Right lobe of liver (tissue), 6 donors: ENCODE data around the gene FBLN1. TPM values are rescaled to one million over a fixed set of nuclear protein-coding genes. Genes with fewer than 3 reads are reported as not detected.
A peak's percentile ranks its signal among the peaks of the same experiment; 100 is the strongest.

ENCODE experiments used
- ATAC-seq, 4 donors: fragments of 200-7000 bp; cut with Tn5 transposase; one replicate each; pipeline ENCODE4 v1.9.1; 2020; ENCODE audit warnings: mild to moderate bottlenecking in 4 of 4, moderate library complexity in 4 of 4
- DNase-seq, 3 donors: peaks; one replicate each; pipeline ENCODE4 v3.0.0-alpha.2; 2020
- H3K27ac ChIP-seq, 3 donors: fragments of 200-600 bp; one replicate each; pipeline ENCODE4 v1.8.0; 2022
- H3K27me3 ChIP-seq, 2 donors: fragments of 200-600 bp; one replicate each; pipeline ENCODE4 v1.8.0; 2022
- H3K36me3 ChIP-seq, 4 donors: fragments of 200-600 bp; sonication (generic) in 1 of 4; one replicate each; pipeline versions ENCODE4 v1.5.1 to v1.8.0; 2017 to 2022; ENCODE audit warnings: control low read depth in 1 of 4
- H3K4me1 ChIP-seq, 4 donors: fragments of 200-600 bp; sonication (generic) in 1 of 4; one replicate each; pipeline versions ENCODE4 v1.5.1 to v1.8.0; 2017 to 2022; ENCODE audit warnings: control low read depth in 1 of 4
- H3K4me3 ChIP-seq, 3 donors: fragments of 200-600 bp; one replicate each; pipeline ENCODE4 v1.8.0; 2022
- H3K9me3 ChIP-seq, 4 donors: fragments of 200-600 bp; sonication (generic) in 1 of 4; one replicate each; pipeline versions ENCODE4 v1.5.1 to v1.8.0; 2017 to 2022; ENCODE audit warnings: control low read depth in 1 of 4
- CTCF ChIP-seq, 4 donors: fragments of 200-600 bp in 3 of 4; fragments of 450-650 bp in 1 of 4; IDR thresholded peaks; one replicate each; pipeline versions ENCODE4 v1.5.1 to v1.8.0; 2016 to 2022; ENCODE audit warnings: antibody characterized with exemption in 4 of 4, mild to moderate bottlenecking in 2 of 4
- POLR2A ChIP-seq: fragments of 450-650 bp; IDR thresholded peaks from one replicate; pipeline ENCODE4 v1.6.1; 2017; ENCODE audit warnings: antibody characterized with exemption, mild to moderate bottlenecking
- WGBS: methylation state at CpG from one replicate; pipeline ENCODE4 v1.1.6; 2018; ENCODE audit warnings: low coverage, low lambda C conversion rate; ENCODE audit not compliant: insufficient coverage; ENCODE audit errors: missing lambda C conversion rate; 5-methylcytosine and 5-hydroxymethylcytosine counted together
- intact Hi-C, 2 donors: fragments of 100-400 bp; cut with DNase I; formaldehyde crosslinking; loops; one replicate each; pipeline versions ENCODE4 v1.11.2 to v1.14.1; 2022
- total RNA-seq, 6 experiments: library from RNA; depleted of rRNA in 2 of 6; stranded (reverse); fragments of >200 nt in 2 of 6; fragmentation: NEBNext Ultra II Directional in 3 of 6; extraction: Animal tissue kit (Norgen Biotek cat#: 25700) in 3 of 6; gene quantifications; one replicate each; pipeline versions ENCODE4 v1.1.0 to v1.2.4, GENCODE V29; 2016 to 2023
- donor health status: DM: no; HTN: yes; CAD: no.
- donor health status: DM: no; HTN: no; CAD: no.
- donor health status: DM: no; HTN: no; CAD: no.
- donor health status: DM: no; HTN: yes; CAD: no.
- donor health status: DM: no; HTN: yes; CAD: no.

Gene FBLN1
- total RNA-seq, 6 experiments from 2014 or later, result 1.6 to 6.6 (median 3.4) TPM

GRCh38 chr22:45496451-45496941 lies 6.2 kb upstream of the FBLN1 start:
- TF ChIP-seq POLR2A (no peak), CTCF (IDR thresholded peaks at IDR 0.05) (no peak)
- no peaks in the 10 kb centered on the region for H3K27me3 ChIP-seq
- H3K9me3 ChIP-seq, result no peaks in the 10 kb centered on the region
- no peak overlapping the region for H3K27ac ChIP-seq
- H3K4me3 ChIP-seq, result no peak overlapping the region
- DNase-seq, result no peak
- H3K36me3 ChIP-seq, result no peaks in the 10 kb centered on the region
- 54% methylated on average over 7 of the region's 7 CpGs for WGBS
- H3K4me1 ChIP-seq, result no peaks in the 10 kb centered on the region
- peak; percentile 64 to 84 (median 72) for ATAC-seq
- intact Hi-C loops, result no loop called here

DNA sequence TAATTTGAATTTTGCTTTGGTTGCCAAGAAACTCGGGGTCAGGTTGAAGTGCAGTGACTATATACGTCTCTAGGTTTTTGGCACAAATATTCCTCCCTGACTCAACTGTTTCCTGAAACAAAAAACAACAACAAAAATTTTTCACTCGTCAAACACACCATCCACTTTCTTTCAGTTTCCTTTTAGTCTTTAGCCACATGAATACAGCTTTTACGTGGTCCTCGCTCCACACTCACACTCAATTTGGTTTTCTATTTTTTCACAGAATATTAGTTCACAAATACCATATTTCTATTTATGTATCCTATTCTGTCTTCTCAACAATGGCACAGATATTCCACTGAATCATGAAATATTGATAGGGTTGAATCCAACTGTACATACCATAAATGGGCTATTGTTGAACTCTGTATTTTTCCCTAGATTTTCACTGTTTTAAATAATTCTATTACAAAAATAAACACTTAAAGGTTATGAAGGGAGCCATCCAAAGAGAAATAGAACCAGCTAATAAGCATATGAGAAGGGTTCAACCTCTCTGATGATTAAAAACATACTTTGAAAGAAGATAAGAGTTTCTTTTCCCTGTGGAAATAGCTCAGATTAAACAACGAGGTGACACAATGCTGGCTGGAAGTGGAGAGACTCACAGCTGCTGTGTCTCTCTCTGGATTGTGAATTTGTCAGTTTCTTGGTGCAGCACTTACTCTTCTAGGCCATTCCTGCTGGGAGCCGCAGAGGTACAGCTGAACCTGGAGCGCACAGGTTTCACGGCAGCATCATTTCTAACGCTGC lies 5.1 kb upstream of the FBLN1 start:
- intact Hi-C loops, result no loop called here
- Histone ChIP-seq H3K9me3 (no peaks in the 10 kb centered on the region), H3K4me1 (no peaks in the 10 kb centered on the region), H3K27me3 (no peaks in the 10 kb centered on the region), H3K4me3 (no peak overlapping the region), H3K36me3 (no peaks in the 10 kb centered on the region), H3K27ac (no peak overlapping the region)
- no peak for DNase-seq
- peak in 1 of 4 donors; percentile 36 for ATAC-seq
- 53% methylated on average over 10 of the region's 10 CpGs for WGBS
- TF ChIP-seq POLR2A, result no peak
- no peak for TF ChIP-seq CTCF (IDR thresholded peaks at IDR 0.05)

GRCh38 chr22:45499746-45500145 lies 2.9 kb upstream of the FBLN1 start:
- ATAC-seq (peak in 1 of 4 donors; percentile 20), DNase-seq (no peak)
- WGBS, result no CpG with 5 or more reads among the region's 3 CpGs
- Histone ChIP-seq H3K27ac (no peak overlapping the region), H3K4me1 (no peaks in the 10 kb centered on the region), H3K9me3 (no peaks in the 10 kb centered on the region), H3K4me3 (no peak overlapping the region), H3K36me3 (no peaks in the 10 kb centered on the region), H3K27me3 (no peaks in the 10 kb centered on the region)
- TF ChIP-seq CTCF (IDR thresholded peaks at IDR 0.05), result no peak
- no peak for TF ChIP-seq POLR2A
- intact Hi-C loops, result no loop called here

DNA sequence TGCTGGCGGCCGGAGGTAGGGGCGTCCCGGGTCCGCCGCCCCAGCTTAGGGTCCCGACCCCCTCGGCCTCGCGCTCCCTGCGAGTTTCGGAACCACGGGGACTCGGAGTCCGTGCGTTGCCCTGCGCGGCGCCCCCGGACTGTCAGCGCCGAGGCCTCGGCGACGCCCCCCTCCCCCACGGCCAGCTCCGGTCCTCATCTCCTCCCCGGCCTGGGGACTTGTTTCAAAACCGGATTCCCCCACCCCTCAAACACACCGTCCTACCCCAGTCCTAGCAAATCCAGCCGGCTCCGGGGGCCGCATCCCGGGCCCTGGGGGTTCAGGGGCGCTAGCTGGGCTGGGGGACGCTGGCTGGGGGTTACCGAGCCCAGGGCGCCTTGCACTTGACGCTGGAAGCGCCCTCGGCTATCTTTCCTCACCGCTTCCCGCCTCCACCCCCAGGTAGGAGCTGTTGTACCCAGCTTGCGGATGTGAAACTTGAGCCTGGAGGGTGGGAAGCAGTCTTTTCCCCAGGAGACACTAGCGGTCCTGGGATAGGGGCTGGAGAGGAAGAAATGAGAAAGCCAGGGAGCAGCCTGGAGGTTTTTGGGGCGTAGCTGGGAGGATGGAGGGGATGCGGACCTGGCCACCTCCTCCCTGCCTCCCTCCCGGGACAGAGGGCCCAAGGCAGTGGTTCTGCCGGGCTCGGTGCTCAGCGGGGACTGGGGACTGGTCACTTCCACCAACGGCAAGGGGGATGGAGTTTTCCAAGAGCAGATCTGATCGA lies 550 bp downstream of the FBLN1 start:
- DNase-seq, result peak in 1 of 3 donors; percentile 46
- intact Hi-C loops, result no loop called here
- H3K4me3 ChIP-seq, result peak overlapping the region; percentile 11 to 42 (median 12)

More for the DNA sequence above, 550 bp downstream of the FBLN1 start:
- Histone ChIP-seq H3K9me3 (no peaks in the 10 kb centered on the region), H3K4me1 (no peaks in the 10 kb centered on the region), H3K27ac (no peak overlapping the region), H3K27me3 (no peaks in the 10 kb centered on the region), H3K36me3 (no peaks in the 10 kb centered on the region)
- ATAC-seq, result no peak
- TF ChIP-seq CTCF (IDR thresholded peaks at IDR 0.05) (no peak), POLR2A (no peak)
- 49% methylated on average over 4 of the region's 53 CpGs for WGBS
